Osteocyte (in vitro differentiated cells): Measurements from ENCODE around the gene OSCAR. TPM values are rescaled to one million over a fixed set of nuclear protein-coding genes. Genes with fewer than 3 reads are reported as not detected.

Experiments
- DNase-seq: peaks from one replicate; pipeline ENCODE4 v3.0.0; 2021; ENCODE audit warnings: mixed read lengths; ENCODE audit not compliant: unreplicated experiment; ENCODE audit errors: extremely low spot score
- H3K27ac Mint-ChIP-seq: one replicate; pipeline ENCODE4 v1.8.0; 2021; ENCODE audit warnings: mild to moderate bottlenecking, mixed read lengths; ENCODE audit not compliant: unreplicated experiment
- H3K27me3 Mint-ChIP-seq: one replicate; pipeline ENCODE4 v1.8.0; 2021; ENCODE audit warnings: mixed read lengths; ENCODE audit not compliant: unreplicated experiment
- H3K36me3 Mint-ChIP-seq: one replicate; pipeline ENCODE4 v1.8.0; 2021; ENCODE audit warnings: mixed read lengths; ENCODE audit not compliant: unreplicated experiment
- H3K4me1 Mint-ChIP-seq: one replicate; pipeline ENCODE4 v1.8.0; 2021; ENCODE audit warnings: mixed read lengths; ENCODE audit not compliant: unreplicated experiment
- H3K4me3 Mint-ChIP-seq: one replicate; pipeline ENCODE4 v1.8.0; 2021; ENCODE audit warnings: mild to moderate bottlenecking, moderate library complexity, mixed read lengths; ENCODE audit not compliant: unreplicated experiment
- H3K9me3 Mint-ChIP-seq: one replicate; pipeline ENCODE4 v1.8.0; 2021; ENCODE audit warnings: mixed read lengths; ENCODE audit not compliant: unreplicated experiment
- total RNA-seq: library from RNA; stranded (reverse); gene quantifications from 2 replicates; pipeline ENCODE4 v1.2.1, GENCODE V29; 2021
- TF ChIP-seq, protein P1 (sequence below): fragments of 200-600 bp; sonication (generic); IDR thresholded peaks from 2 replicates; pipeline ENCODE4 v1.5.0; 2021; ENCODE audit warnings: antibody characterized with exemption, mild to moderate bottlenecking, moderate library complexity

Gene OSCAR
- total RNA-seq, 1 donor from 2014 or later, result 0.32 TPM

GRCh38 chr19:54142166-54142780 lies 41.7 kb upstream of the OSCAR start:
- DNase-seq, result no peak

GRCh38 chr19:54141356-54141755 lies 40.8 kb upstream of the OSCAR start:
- Mint-ChIP-seq H3K36me3 (peaks cover 24% of the 10 kb centered on the region), H3K9me3 (no peaks in the 10 kb centered on the region), H3K4me3 (no peak overlapping the region), H3K27me3 (no peaks in the 10 kb centered on the region), H3K27ac (no peak overlapping the region), H3K4me1 (peaks cover 25% of the 10 kb centered on the region)
- TF ChIP-seq, protein P1, sequence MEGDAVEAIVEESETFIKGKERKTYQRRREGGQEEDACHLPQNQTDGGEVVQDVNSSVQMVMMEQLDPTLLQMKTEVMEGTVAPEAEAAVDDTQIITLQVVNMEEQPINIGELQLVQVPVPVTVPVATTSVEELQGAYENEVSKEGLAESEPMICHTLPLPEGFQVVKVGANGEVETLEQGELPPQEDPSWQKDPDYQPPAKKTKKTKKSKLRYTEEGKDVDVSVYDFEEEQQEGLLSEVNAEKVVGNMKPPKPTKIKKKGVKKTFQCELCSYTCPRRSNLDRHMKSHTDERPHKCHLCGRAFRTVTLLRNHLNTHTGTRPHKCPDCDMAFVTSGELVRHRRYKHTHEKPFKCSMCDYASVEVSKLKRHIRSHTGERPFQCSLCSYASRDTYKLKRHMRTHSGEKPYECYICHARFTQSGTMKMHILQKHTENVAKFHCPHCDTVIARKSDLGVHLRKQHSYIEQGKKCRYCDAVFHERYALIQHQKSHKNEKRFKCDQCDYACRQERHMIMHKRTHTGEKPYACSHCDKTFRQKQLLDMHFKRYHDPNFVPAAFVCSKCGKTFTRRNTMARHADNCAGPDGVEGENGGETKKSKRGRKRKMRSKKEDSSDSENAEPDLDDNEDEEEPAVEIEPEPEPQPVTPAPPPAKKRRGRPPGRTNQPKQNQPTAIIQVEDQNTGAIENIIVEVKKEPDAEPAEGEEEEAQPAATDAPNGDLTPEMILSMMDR, result no peak
- no peak for DNase-seq

More at GRCh38 chr19:54142166-54142780, 41.7 kb upstream of the OSCAR start:
- no peaks in the 10 kb centered on the region for H3K27me3 Mint-ChIP-seq
- H3K9me3 Mint-ChIP-seq, result no peaks in the 10 kb centered on the region
- H3K36me3 Mint-ChIP-seq, result peaks cover 32% of the 10 kb centered on the region
- TF ChIP-seq, protein P1, result no peak
- H3K4me3 Mint-ChIP-seq, result no peak overlapping the region
- no peak overlapping the region for H3K27ac Mint-ChIP-seq
- H3K4me1 Mint-ChIP-seq, result peaks cover 21% of the 10 kb centered on the region

DNA sequence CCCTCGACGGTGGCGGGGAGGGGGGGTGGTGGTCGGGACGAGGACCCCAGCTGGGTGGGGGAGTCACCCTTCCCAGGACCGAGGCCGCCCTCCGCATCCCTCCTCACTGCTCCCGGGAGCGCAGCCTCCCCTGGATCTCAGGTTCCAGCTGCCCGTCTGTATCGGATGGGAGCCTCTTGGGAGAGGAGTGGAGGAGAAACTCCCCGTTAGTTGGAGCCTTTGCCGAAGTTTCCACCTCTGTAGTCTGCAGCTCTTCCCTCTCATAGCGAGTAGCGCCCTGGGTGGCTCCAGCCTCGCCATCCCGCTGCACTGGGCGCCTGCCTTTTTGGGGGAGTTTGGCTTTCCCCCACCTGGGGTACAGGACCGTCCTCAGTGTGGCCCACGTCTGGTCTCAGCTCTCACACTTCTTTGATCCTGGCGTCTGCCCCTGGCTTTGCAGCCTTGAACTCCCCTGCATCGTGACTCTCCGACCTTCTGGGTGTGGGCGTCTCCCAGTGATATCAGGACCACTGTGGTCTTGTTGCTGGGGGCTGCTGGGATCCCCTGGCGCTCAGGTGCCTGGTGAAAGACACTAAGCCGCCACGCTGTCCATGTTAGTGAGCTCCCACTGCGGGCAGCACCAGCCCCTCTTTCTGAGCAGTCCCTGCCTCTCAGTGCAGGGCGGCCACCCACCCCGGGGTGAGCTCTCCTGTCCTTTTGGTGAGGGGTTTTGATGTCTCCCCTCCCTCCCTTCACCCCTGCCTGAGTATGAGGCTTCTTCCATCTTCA lies 38.1 kb upstream of the OSCAR start:
- peaks cover 5% of the 10 kb centered on the region for H3K36me3 Mint-ChIP-seq
- peak overlapping the region; percentile 84 for H3K4me3 Mint-ChIP-seq
- TF ChIP-seq, protein P1, result no peak
- H3K27ac Mint-ChIP-seq, result peak overlapping the region; percentile 84
- DNase-seq, result no peak
- H3K9me3 Mint-ChIP-seq, result no peaks in the 10 kb centered on the region
- peaks cover 5% of the 10 kb centered on the region for H3K27me3 Mint-ChIP-seq
- H3K4me1 Mint-ChIP-seq, result peaks cover 32% of the 10 kb centered on the region

GRCh38 chr19:54137699-54138488 lies 37.3 kb upstream of the OSCAR start, which contains the start of gene CNOT3:
Gene CNOT3 (plus strand): TSS chr19:54137762. CDS start chr19:54142979, 5,217 bp downstream.
- H3K36me3 Mint-ChIP-seq, result no peaks in the 10 kb centered on the region
- H3K27me3 Mint-ChIP-seq, result peaks cover 5% of the 10 kb centered on the region
- peaks cover 32% of the 10 kb centered on the region for H3K4me1 Mint-ChIP-seq
- no peaks in the 10 kb centered on the region for H3K9me3 Mint-ChIP-seq
- no peak for DNase-seq
- TF ChIP-seq, protein P1, result peak; percentile 30
- peak within 1 kb of the TSS; percentile 88 for H3K27ac Mint-ChIP-seq
- peak within 1 kb of the TSS; percentile 84 for H3K4me3 Mint-ChIP-seq
